GM19035 (cell line): ENCODE data around the gene CDH4.

Experiments
- ATAC-seq: cut with Tn5 transposase; IDR thresholded peaks from one replicate; pipeline ENCODE4 v1.9.1; 2021; ENCODE audit not compliant: unreplicated experiment

The CDH4 gene

DNA sequence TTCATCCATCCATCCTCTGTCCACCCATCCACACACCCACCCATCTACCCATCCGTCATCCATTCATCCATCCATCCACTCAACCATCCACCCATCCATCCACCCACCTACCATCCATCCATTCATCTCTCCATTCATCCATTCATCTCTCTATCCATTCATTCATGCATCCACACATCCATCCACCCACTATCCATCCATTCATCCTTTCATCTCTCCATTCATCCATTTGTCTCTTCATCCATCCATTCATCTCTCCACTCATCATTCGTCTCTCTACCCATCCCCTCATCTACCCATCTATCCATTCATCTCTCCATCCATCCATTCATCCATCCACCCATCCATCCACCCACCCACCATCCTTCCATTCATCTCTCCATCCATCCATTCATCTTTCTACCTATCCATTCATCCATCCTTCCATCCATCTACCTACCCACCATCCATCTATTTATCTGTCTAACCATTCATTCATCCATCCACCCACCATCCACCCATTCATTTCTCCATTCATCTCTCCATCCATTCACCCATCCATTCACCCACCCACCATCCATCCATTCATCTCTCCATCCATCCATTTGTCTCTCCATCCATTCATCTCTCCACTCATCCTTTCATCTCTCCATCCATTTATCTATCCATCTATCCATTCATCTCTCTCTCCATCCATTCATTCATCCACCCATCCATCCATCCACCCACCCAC, 538.2 kb downstream of the CDH4 start:
- no peak for ATAC-seq

- no peak for ATAC-seq
Measured at GRCh38 chr20:61791995-61792394, 539.9 kb downstream of the CDH4 start.

- no peak for ATAC-seq
Measured at GRCh38 chr20:61795669-61796630, 543.9 kb downstream of the CDH4 start.

GRCh38 chr20:61796738-61797137, 544.7 kb downstream of the CDH4 start:
- ATAC-seq: no peak

DNA sequence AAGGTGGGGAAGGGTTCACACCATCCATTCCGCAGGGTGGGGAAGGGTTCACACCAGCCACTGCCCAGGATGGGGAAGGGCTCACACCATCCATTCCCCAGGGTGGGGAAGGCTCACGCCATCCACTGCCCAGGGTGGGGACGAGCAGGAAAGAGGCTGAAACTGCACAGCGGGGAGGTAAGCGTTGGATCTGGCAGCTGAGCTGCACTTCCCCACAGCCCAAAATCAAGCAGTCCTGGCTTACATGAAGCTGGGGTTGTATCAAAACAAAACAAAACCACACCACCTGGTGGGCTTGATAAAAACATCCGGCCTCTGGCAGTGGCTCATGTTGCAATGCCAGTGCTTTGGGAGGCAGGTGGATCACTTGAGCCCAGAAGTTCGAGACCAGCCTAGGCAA, 545.1 kb downstream of the CDH4 start:
- no peak for ATAC-seq

DNA sequence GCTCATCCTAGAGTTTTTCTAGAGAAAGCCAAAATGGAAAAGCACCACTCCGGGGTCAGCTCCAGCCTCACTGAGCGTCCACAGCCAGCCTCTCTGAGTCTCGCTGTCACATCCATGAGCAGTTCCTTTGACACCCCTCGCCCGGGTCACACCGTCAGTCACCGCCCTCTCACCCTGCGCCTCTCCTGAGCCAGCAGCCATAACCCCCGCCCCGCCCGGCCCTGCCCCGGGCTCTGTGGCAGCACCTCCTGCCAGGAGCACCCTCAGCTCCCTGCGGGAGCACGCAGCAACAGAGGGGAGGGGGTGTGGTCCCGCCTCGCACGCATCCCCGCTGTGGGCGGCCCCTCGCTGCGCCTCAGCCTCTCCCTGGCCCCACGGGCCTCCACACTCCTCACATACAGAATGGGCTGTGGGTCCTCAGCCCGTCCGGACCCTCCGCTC, 545.9 kb downstream of the CDH4 start:
- no peak for ATAC-seq

DNA sequence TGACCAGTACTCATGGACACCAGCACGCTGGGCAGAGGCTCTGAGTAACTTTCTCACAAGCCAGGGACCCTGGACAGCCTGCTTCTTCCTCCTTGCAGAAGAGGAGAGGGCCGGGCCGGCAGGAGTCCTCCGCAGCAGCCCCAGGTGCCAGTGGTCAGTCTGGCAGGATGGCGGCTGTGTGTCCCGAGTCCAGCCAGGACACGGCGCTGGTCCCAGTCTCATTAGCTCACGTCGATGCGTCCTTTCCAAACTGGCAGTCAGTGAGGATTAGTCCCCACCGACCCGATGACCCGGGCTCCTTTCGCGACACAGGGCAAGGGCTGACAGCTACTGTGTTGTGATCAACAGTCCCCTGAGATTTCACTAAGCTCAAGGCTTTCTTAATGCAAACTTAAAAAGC, 546.6 kb downstream of the CDH4 start:
- no peak for ATAC-seq

DNA sequence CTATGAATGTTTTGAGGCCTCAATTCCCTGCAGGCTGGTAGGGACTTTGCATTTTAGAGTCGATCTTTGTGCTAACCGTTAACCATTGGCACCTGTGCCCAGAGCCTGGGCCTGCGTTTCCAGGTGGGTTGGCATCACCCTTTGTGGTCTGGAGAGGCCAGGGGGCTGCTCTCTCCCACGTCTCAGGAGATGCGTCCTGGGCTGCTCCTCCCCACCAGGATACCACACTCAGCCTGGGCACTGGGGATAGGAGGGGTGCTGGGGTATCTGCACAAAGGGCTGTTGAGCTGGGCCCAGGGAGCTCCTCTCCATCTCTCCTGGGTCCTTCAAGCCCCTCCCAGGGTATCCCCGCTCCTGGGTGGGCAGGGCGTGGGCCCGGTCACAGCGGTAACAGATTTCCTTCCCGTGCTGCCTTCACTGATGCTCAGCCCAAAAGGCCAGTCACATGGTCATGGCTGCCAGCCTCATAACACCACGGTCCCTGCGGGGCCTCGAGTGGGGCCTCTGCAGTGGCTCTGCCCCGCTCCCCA, 547.4 kb downstream of the CDH4 start:
- no peak for ATAC-seq

DNA sequence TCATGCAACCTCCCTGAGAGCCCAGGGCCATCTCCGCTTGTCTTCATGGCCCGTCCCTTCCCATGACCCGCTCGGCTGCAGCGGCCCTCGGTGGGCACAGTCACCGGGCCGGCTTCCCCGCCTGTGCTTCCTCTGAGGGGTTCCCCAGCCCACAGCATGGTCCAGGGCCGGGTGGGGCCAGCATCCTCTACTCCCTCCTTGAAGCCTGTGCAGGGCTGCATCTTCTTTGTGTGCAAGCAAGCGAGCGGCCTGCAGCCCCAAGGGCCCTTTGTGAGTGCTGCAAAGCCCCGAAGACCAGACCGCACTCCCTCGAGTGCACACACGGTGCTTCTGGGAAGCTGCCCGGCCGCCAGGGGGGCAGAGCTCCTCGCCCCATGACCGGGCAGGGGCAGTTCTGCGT, 547.9 kb downstream of the CDH4 start:
- ATAC-seq: no peak

DNA sequence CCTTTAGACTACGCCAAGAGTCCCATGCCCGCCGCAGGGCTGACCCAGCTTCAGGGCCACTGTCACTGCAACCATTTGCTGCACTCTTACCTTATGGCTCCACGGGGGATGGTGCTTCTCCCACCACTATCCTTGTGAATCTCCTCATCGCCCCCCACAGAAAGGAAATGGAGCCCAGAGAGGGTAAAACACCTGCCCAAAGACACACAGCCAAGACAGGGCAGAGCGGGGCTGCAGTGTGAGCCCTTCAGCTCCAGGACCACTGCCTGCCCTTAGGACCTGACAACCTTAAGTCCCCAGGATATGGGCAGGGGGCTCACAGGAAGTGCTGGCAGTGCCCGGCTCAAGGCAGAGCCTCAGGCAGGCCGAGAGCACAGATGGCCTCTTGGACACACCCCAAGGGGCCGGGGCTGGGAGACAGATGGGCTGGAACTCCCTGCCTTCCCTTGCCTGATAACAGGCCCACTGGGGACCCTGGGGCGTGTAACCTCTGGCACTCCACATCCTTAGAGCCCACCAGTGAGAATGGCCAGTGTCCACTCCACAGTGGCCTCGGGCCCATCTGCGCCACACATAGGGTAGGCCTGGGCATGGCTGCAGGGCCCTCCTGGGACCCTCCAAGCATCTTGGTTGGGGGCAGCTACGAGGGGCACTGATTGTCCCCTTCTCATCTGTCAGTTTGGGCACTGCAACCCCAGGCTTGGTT, 548.5 kb downstream of the CDH4 start:
- no peak for ATAC-seq

DNA sequence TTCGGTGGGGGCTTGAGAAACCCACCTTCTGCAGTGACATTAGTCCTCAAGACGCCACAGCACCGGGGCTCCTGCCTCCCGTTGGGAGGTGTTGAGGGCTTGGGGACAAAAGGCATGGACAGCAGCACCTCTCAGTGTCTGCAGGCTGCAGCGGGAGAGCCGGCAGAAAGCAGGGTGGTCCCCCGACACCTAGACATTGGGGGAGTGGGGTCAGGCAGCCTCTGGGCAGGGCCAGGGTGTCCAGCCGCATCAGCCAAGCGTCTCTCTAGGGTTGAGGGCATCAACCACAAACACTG, 549.0 kb downstream of the CDH4 start:
- no peak for ATAC-seq

- no peak for ATAC-seq
Measured at GRCh38 chr20:61801428-61801827, 549.4 kb downstream of the CDH4 start.

DNA sequence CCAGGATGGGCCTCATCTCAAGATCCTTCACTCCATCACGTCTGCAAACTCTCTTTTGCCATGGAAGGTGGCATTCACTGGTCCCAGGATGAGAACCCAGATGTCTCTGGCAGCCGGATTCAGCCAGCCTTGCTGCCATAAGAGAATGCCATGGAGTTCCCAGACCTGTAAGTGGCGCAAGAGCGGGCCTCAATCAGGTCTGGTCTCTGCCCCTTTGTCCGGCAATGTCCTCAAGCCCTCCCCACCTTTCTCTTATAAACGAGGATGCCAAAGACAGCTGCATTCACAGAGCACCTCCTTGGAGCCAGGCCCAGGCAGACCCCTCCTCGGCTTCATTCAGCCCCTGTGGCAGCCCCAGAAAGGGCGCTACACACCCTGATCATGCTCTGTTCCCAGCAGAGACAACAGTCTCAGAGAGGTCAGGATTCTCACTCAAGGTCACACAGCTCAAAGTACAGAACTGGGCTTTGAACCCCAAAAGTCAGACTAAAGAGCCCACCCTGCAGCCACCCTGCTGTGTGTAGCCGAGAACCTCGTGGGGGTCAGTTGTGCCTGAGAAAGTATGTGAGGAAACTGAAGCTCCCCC, 549.9 kb downstream of the CDH4 start:
- ATAC-seq: no peak

GRCh38 chr20:61802721-61803311, 550.8 kb downstream of the CDH4 start:
- no peak for ATAC-seq

- no peak for ATAC-seq
Measured at GRCh38 chr20:61803416-61803914, 551.4 kb downstream of the CDH4 start.

GRCh38 chr20:61803915-61804751, 552.1 kb downstream of the CDH4 start:
- ATAC-seq: no peak

GRCh38 chr20:61804752-61805295, 552.8 kb downstream of the CDH4 start:
- no peak for ATAC-seq

DNA sequence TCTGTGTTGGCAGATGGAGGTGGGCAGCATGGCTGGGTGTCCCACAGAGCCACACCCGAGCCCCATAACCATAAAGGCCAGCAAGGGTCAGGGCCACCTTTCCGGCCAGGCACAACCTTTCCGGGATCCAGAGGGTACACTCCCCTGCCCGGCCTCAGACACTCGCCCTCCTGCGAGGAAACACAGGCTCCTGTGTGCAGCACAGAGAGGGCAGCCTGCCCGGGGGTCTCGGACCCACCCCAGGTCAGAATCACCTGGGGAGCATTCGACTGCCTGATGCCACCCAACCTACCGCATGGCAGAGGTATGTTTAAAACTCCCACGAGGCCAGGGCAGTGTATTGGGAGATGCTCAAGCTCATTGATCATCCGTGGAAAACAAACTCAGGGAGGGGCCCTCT, 553.3 kb downstream of the CDH4 start:
- no peak for ATAC-seq

DNA sequence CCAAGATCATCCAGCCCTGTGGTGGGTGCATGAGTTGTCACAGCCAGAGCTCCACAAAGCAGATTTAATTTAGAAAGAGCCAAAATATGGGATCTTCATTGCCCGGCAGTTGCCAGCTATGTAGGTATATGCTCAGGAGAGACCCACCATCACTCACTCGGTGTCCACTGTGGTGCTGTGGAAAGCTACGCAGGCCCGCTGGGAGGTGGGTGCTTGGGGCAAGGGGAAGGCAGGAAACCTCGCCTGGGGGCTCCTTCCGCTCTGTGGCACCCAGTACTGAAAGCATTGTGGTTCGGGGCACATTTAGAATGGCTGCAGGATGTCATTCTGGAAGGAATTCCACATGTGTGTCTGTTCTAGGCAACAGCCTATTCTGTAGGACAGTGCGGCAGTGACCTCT, 553.7 kb downstream of the CDH4 start:
- ATAC-seq: no peak
